Pancreas (tissue), 10 donors: ENCODE measurements around the gene SEC16A. TPM values are rescaled to one million over a fixed set of nuclear protein-coding genes. Genes with fewer than 3 reads are reported as not detected.
A peak's percentile ranks its signal among the peaks of the same experiment; 100 is the strongest.

ENCODE experiments used
- ATAC-seq, 4 donors: fragments of 200-7000 bp; cut with Tn5 transposase; one replicate each; pipeline versions ENCODE4 v1.8.0 to v1.9.1; 2020; ENCODE audit warnings: mild to moderate bottlenecking in 4 of 4, moderate library complexity in 4 of 4
- DNase-seq, 6 donors: peaks; one replicate each; pipeline ENCODE4 v3.0.0-alpha.2; 2020
- FAIRE-seq: peaks from 2 replicates; lab custom pipeline; 2012; peaks lifted over from hg19 to GRCh38; lab: Jason Lieb, UNC
- H3K27ac ChIP-seq, 4 donors: fragments of 200-600 bp; sonication (generic); 1 replicate in 3 of 4; 2 replicates in 1 of 4; pipeline versions ENCODE4 v1.5.0 to v1.8.0; 2020
- H3K27me3 ChIP-seq, 4 donors: fragments of 200-600 bp; one replicate each; pipeline ENCODE4 v1.8.0; 2021
- H3K36me3 ChIP-seq, 3 donors: fragments of 200-600 bp; sonication (generic) in 1 of 3; one replicate each; pipeline versions ENCODE4 v1.5.0 to v1.8.0; 2020 to 2021
- H3K4me1 ChIP-seq, 3 donors: fragments of 200-600 bp; one replicate each; pipeline ENCODE4 v1.8.0; 2021
- H3K4me3 ChIP-seq, 4 donors: fragments of 200-600 bp; sonication (generic) in 2 of 4; one replicate each; pipeline versions ENCODE4 v1.5.0 to v1.8.0; 2020 to 2021
- H3K9me3 ChIP-seq, 4 donors: fragments of 200-600 bp; one replicate each; pipeline ENCODE4 v1.8.0; 2021
- WGBS, 2 donors: extraction: QIAGEN DNeasy Blood & Tissue Kit; methylation state at CpG; one replicate each; pipeline ENCODE4 v1.1.7; 2013; 5-methylcytosine and 5-hydroxymethylcytosine counted together
- intact Hi-C, 3 donors: fragments of 100-400 bp; cut with DNase I; formaldehyde crosslinking; loops; one replicate each; pipeline versions ENCODE4 v1.11.1 to v1.14.2; 2022
- polyA plus RNA-seq, 2 donors: library from polyadenylated mRNA; stranded (reverse); fragments of 200-250 nt; gene quantifications; one replicate each; pipeline ENCODE4 v1.2.3, GENCODE V29; 2013
- total RNA-seq, 6 donors: library from RNA; stranded (reverse); fragmentation: NEBNext Ultra II Directional in 4 of 6; extraction: Animal tissue kit (Norgen Biotek cat#: 25700) in 4 of 6; gene quantifications; one replicate each; pipeline versions ENCODE4 v1.2.1 to v1.2.4, GENCODE V29; 2021 to 2023
- TF ChIP-seq, protein P1 (sequence below), 4 donors: fragments of 200-600 bp; sonication (generic) in 3 of 4; IDR thresholded peaks; one replicate each; pipeline versions ENCODE4 v1.5.0 to v1.8.0; 2021; ENCODE audit warnings: antibody characterized with exemption in 4 of 4
- donor health status: healthy with polysubstance abuse.
- donor health status: DM: no; HTN: no; CAD: no; lungs with moderate emphysema.
- donor health status: DM: no; HTN: no; CAD: no.
- donor health status: control.
- donor health status: control.
- donor health status: Bipolar disorder and iron deficiency.
- donor health status: DM: yes; HTN: yes; CAD: no.
- donor health status: DM: no; HTN: no; CAD: no.
- donor health status: DM: no; HTN: no; CAD: no.
- donor health status: DM: yes; HTN: yes; CAD: no.

The SEC16A gene, protein sequence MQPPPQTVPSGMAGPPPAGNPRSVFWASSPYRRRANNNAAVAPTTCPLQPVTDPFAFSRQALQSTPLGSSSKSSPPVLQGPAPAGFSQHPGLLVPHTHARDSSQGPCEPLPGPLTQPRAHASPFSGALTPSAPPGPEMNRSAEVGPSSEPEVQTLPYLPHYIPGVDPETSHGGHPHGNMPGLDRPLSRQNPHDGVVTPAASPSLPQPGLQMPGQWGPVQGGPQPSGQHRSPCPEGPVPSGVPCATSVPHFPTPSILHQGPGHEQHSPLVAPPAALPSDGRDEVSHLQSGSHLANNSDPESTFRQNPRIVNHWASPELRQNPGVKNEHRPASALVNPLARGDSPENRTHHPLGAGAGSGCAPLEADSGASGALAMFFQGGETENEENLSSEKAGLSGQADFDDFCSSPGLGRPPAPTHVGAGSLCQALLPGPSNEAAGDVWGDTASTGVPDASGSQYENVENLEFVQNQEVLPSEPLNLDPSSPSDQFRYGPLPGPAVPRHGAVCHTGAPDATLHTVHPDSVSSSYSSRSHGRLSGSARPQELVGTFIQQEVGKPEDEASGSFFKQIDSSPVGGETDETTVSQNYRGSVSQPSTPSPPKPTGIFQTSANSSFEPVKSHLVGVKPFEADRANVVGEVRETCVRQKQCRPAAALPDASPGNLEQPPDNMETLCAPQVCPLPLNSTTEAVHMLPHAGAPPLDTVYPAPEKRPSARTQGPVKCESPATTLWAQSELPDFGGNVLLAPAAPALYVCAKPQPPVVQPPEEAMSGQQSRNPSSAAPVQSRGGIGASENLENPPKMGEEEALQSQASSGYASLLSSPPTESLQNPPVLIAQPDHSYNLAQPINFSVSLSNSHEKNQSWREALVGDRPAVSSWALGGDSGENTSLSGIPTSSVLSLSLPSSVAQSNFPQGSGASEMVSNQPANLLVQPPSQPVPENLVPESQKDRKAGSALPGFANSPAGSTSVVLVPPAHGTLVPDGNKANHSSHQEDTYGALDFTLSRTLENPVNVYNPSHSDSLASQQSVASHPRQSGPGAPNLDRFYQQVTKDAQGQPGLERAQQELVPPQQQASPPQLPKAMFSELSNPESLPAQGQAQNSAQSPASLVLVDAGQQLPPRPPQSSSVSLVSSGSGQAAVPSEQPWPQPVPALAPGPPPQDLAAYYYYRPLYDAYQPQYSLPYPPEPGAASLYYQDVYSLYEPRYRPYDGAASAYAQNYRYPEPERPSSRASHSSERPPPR (N-terminal part only)
- total RNA-seq: 10 to 100 TPM; 32.1 to 46.6 (median 39.5) TPM
- 10 to 100 TPM; 49.7 to 66.9 TPM for polyA plus RNA-seq

DNA sequence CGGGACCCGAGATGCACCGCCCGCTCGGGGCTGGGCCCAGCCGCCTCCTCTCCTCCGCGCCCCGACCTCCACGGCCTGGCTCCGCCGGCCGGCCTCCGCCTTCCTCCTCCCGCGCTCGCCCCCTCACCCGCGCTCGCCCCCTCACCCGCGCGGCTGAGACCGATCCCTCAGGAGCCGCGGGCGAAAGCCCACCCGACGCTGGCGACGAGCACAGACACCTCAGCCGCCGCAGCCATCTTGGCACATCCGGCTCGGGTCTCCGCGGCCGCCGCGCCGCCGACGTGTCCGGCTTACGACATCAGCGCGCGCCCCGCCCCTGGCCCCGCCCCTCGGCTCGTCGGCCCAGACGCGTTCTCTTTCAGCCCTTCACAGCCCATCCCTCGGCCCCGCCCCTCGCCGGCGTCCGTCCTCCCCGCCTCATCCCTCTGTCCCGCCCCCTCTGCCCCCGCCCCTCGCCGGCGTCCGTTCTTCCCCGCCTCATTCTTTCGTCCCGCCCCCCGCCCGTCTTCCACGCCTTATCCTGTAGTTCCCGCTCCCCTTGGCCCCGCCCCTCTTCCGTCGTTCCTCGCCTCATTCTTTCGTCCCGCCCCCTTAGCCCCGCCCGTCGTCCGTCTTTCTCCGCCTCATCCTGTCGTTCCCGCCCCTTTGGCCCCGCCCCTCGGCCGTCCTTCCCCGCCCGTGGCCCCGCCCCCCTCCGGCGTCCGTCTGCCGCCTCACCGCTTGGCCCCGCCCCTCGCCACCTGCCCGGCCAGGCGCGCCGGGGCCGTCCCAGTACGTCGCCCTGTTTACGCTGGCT, at the start of gene SEC16A:
TSS of gene SEC16A (minus strand) at position 248 of the 796 bp plus-strand sequence. CDS start 5,425 bp downstream, outside the sequence.
- no peaks in the 10 kb centered on the region for H3K27me3 ChIP-seq
- no peaks in the 10 kb centered on the region for H3K9me3 ChIP-seq
- DNase-seq (peak; percentile 99 to 100 (median 100)), FAIRE-seq (no peak), ATAC-seq (peak; percentile 69 to 84 (median 76))
- 1% methylated on average over 62 to 109 of the region's 109 CpGs for WGBS, 2 donors
- TF ChIP-seq, protein P1, sequence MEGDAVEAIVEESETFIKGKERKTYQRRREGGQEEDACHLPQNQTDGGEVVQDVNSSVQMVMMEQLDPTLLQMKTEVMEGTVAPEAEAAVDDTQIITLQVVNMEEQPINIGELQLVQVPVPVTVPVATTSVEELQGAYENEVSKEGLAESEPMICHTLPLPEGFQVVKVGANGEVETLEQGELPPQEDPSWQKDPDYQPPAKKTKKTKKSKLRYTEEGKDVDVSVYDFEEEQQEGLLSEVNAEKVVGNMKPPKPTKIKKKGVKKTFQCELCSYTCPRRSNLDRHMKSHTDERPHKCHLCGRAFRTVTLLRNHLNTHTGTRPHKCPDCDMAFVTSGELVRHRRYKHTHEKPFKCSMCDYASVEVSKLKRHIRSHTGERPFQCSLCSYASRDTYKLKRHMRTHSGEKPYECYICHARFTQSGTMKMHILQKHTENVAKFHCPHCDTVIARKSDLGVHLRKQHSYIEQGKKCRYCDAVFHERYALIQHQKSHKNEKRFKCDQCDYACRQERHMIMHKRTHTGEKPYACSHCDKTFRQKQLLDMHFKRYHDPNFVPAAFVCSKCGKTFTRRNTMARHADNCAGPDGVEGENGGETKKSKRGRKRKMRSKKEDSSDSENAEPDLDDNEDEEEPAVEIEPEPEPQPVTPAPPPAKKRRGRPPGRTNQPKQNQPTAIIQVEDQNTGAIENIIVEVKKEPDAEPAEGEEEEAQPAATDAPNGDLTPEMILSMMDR (IDR thresholded peaks at IDR 0.05): no peak
- peaks cover 15 to 28% (median 22%) of the 10 kb centered on the region in 3 donors for H3K4me1 ChIP-seq
- intact Hi-C loops: loop anchor here in 1 of 3 donors (10.0 kb wide), 1 partner anchor 232 kb away; the partner anchor contains the start of gene DIPK1B
- peak within 1 kb of the TSS; percentile 70 to 99 (median 94) for H3K4me3 ChIP-seq
- H3K36me3 ChIP-seq: no peaks in the 10 kb centered on the region
- peak within 1 kb of the TSS; percentile 99 to 100 (median 99) for H3K27ac ChIP-seq

DNA sequence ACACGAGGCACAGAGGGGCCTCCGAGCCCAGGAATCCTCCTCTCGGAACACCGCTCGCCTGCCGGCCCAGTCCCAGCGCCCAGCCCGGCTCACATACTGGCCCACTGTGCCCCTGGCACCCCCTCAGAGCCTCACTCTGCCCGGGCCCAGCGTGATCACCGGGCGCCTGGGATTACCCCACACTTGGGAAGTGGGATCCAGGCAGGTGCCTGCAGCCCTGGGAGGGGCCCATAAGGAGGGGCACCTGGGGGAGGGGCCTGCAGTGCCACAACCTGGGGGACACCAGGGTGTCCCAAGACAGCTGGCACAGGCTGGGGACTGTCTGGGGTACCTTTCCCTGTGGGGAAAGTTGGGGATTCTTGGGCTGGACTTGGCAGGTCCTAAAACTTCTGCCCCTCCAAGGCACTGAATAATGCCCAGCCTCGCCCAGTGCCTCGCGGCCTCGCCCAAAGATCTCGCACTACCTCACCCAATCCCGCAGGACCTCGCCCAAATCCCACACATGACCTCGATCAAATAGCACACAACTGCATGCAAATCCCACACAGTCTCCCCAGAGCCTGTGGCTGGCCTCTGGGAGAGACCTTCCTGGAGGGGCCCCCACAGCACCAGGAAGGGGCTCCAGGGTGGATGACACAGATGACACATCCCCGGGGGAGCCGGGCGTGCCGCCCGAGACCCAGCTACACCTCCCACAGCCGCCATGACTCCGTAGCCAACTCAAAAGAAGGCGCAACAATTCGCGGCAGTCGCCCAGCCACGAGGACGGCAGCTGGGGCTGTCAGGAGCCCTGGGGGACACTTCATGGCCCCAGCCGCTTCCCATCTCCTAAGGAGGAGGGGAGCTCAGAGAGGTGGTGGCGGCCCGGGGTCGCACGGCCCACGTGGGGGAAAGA, 49.3 kb upstream of the SEC16A start:
- TF ChIP-seq, protein P1 (IDR thresholded peaks at IDR 0.05): no peak
- Histone ChIP-seq H3K4me3 (no peak overlapping the region), H3K9me3 (no peaks in the 10 kb centered on the region), H3K36me3 (peaks cover 0 to 9% (median 0%) of the 10 kb centered on the region in 3 donors), H3K27ac (no peak overlapping the region), H3K4me1 (peaks cover 0 to 20% (median 10%) of the 10 kb centered on the region in 3 donors), H3K27me3 (no peaks in the 10 kb centered on the region)
- WGBS, 2 donors: 84 to 89% methylated on average over 35 to 39 of the region's 39 CpGs
- ATAC-seq (no peak), FAIRE-seq (no peak), DNase-seq (no peak)
- intact Hi-C loops: no loop called here

DNA sequence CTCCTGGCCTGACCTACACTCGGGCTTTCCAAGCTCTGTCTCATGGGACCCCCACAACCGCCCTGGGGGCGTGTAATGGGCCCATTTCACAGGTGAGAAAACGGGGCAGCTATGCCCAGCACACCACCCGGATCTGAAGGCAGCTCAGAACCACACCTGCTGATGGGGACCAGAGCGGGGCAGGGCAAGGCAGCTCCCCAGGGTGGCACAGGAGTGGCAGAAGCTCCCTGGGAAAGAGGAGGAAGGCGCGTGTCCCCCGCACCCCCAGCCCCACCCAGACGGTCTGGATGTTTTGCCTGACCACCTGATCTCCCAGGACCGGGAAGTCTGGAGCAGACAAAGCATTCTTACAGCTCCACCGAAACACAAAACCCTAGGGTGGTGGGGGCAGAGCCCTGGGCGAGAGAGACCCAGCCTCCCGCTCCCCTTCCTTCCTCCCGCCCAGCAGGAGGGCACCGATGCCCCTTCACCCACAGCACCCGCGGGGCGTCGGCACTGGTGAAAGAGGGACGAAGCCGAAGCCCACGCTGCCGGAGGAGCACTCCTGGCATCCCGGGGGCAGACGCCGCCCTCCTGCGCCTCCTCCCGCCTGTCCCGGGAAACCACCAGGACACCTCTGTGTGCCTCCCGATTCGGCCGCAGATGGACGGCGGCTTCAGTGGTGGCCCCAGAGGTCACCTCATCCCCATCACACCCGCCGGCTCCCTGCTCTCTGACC, 48.5 kb upstream of the SEC16A start:
- TF ChIP-seq, protein P1 (IDR thresholded peaks at IDR 0.05): no peak
- intact Hi-C loops: no loop called here
- FAIRE-seq (no peak), DNase-seq (no peak), ATAC-seq (no peak)
- H3K27ac ChIP-seq: no peak overlapping the region
- peaks cover 4 to 28% (median 16%) of the 10 kb centered on the region in 3 donors for H3K4me1 ChIP-seq
- H3K27me3 ChIP-seq: no peaks in the 10 kb centered on the region
- 82 to 88% methylated on average over 32 to 37 of the region's 37 CpGs for WGBS, 2 donors
- no peak overlapping the region for H3K4me3 ChIP-seq
- no peaks in the 10 kb centered on the region for H3K9me3 ChIP-seq
- peaks cover 0 to 9% (median 0%) of the 10 kb centered on the region in 3 donors for H3K36me3 ChIP-seq
